Loucy (cell line): ENCODE measurements around the gene MSMO1.

Experiments used
- H2AFZ ChIP-seq: fragments of 200-600 bp; sonication (generic); 2 replicates; pipeline ENCODE4 v1.6.0; 2016; ENCODE audit warnings: antibody characterized with exemption, mild to moderate bottlenecking, low read length, moderate library complexity
- H3F3A ChIP-seq: fragments of 200-600 bp; 2 replicates; pipeline ENCODE4 v1.6.0; 2016; ENCODE audit warnings: antibody characterized with exemption, low read depth, mild to moderate bottlenecking
- H3K27me3 ChIP-seq: fragments of 200-600 bp; sonication (generic); 2 replicates; pipeline ENCODE4 v1.6.1; 2014; ENCODE audit warnings: low read length, mild to moderate bottlenecking; ENCODE audit not compliant: insufficient read depth, poor library complexity, severe bottlenecking
- H3K36me3 ChIP-seq: fragments of 200-600 bp; sonication (generic); 2 replicates; pipeline ENCODE4 v1.6.1; 2016; ENCODE audit warnings: low read length; ENCODE audit not compliant: insufficient read depth
- H3K4me1 ChIP-seq: fragments of 200-600 bp; sonication (generic); 2 replicates; pipeline ENCODE4 v1.5.1; 2014; ENCODE audit warnings: low read length, mild to moderate bottlenecking; ENCODE audit not compliant: insufficient read depth, poor library complexity, severe bottlenecking
- H3K4me2 ChIP-seq: fragments of 200-600 bp; sonication (generic); 2 replicates; pipeline ENCODE4 v1.6.0; 2014; ENCODE audit warnings: antibody characterized with exemption, low read length, low read depth, mild to moderate bottlenecking; ENCODE audit not compliant: poor library complexity, severe bottlenecking
- H3K4me3 ChIP-seq: fragments of 200-600 bp; sonication (generic); 2 replicates; pipeline ENCODE4 v1.5.1; 2014; ENCODE audit warnings: low read length, mild to moderate bottlenecking, mixed read lengths; ENCODE audit not compliant: poor library complexity, severe bottlenecking
- H3K79me2 ChIP-seq: fragments of 200-600 bp; sonication (generic); 2 replicates; pipeline ENCODE4 v1.6.1; 2014; ENCODE audit warnings: low read length; ENCODE audit not compliant: insufficient read depth
- H3K9ac ChIP-seq: fragments of 200-600 bp; sonication (generic); 2 replicates; pipeline ENCODE4 v1.6.0; 2014; ENCODE audit warnings: mild to moderate bottlenecking, low read depth, low read length, moderate library complexity; ENCODE audit not compliant: poor library complexity, severe bottlenecking
- H3K9me2 ChIP-seq: fragments of 200-600 bp; sonication (generic); replicated peaks from 2 replicates; pipeline ENCODE4 v1.6.1; 2016; ENCODE audit warnings: low read depth, low read length, mixed read lengths
- H3K9me3 ChIP-seq: fragments of 200-600 bp; sonication (generic); 2 replicates; pipeline ENCODE4 v1.6.1; 2014; ENCODE audit warnings: mild to moderate bottlenecking, antibody characterized with exemption, low read length, low read depth; ENCODE audit not compliant: insufficient read depth
- H4K20me1 ChIP-seq: fragments of 200-600 bp; sonication (generic); 2 replicates; pipeline ENCODE4 v1.6.0; 2014; ENCODE audit warnings: antibody characterized with exemption, low read length, mild to moderate bottlenecking; ENCODE audit not compliant: insufficient read depth, poor library complexity, severe bottlenecking
- EZH2phosphoT487 ChIP-seq: fragments of 200-600 bp; IDR thresholded peaks from 2 replicates; pipeline ENCODE4 v1.6.1; 2018; ENCODE audit warnings: antibody characterized with exemption, mild to moderate bottlenecking, moderate library complexity, borderline replicate concordance
- TF ChIP-seq, protein P1 (sequence below): fragments of 200-600 bp; sonication (generic); conservative IDR thresholded peaks from 2 replicates; pipeline ENCODE4 v1.5.1; 2014; ENCODE audit warnings: mild to moderate bottlenecking, antibody characterized with exemption, low read length

The MSMO1 gene

GRCh38 chr4:165297626-165298025 lies 29.8 kb upstream of the MSMO1 start:
- no peaks in the 10 kb centered on the region for H3K79me2 ChIP-seq
- no peaks in the 10 kb centered on the region for H3K27me3 ChIP-seq
- peaks cover 10% of the 10 kb centered on the region for H3K4me1 ChIP-seq
- H3K36me3 ChIP-seq: peaks cover 46% of the 10 kb centered on the region
- H3K4me2 ChIP-seq: no peak overlapping the region
- H3K9me2 ChIP-seq: no peaks in the 10 kb centered on the region
- H3K9me3 ChIP-seq: no peaks in the 10 kb centered on the region
- no peak overlapping the region for H3K9ac ChIP-seq
- H3F3A ChIP-seq: no peaks in the 10 kb centered on the region
- no peak overlapping the region for H2AFZ ChIP-seq
- no peaks in the 10 kb centered on the region for H4K20me1 ChIP-seq
- H3K4me3 ChIP-seq: no peak overlapping the region
- no peak for TF ChIP-seq EZH2phosphoT487
- TF ChIP-seq, protein P1, sequence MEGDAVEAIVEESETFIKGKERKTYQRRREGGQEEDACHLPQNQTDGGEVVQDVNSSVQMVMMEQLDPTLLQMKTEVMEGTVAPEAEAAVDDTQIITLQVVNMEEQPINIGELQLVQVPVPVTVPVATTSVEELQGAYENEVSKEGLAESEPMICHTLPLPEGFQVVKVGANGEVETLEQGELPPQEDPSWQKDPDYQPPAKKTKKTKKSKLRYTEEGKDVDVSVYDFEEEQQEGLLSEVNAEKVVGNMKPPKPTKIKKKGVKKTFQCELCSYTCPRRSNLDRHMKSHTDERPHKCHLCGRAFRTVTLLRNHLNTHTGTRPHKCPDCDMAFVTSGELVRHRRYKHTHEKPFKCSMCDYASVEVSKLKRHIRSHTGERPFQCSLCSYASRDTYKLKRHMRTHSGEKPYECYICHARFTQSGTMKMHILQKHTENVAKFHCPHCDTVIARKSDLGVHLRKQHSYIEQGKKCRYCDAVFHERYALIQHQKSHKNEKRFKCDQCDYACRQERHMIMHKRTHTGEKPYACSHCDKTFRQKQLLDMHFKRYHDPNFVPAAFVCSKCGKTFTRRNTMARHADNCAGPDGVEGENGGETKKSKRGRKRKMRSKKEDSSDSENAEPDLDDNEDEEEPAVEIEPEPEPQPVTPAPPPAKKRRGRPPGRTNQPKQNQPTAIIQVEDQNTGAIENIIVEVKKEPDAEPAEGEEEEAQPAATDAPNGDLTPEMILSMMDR: no peak

- H3K36me3 ChIP-seq: peaks cover 48% of the 10 kb centered on the region
- TF ChIP-seq, protein P1: no peak
- TF ChIP-seq EZH2phosphoT487: no peak
- no peaks in the 10 kb centered on the region for H3K9me3 ChIP-seq
- H3K4me2 ChIP-seq: no peak overlapping the region
- peaks cover 10% of the 10 kb centered on the region for H3K4me1 ChIP-seq
- H4K20me1 ChIP-seq: no peaks in the 10 kb centered on the region
- H3K79me2 ChIP-seq: no peaks in the 10 kb centered on the region; the same call in 1 of the 2 replicates
- H3K9me2 ChIP-seq: no peaks in the 10 kb centered on the region
- no peak overlapping the region for H3K9ac ChIP-seq
- H3K27me3 ChIP-seq: no peaks in the 10 kb centered on the region
- H3K4me3 ChIP-seq: no peak overlapping the region
- no peak overlapping the region for H2AFZ ChIP-seq
- H3F3A ChIP-seq: no peaks in the 10 kb centered on the region
Observed at GRCh38 chr4:165299399-165300060, 27.9 kb upstream of the MSMO1 start.

DNA sequence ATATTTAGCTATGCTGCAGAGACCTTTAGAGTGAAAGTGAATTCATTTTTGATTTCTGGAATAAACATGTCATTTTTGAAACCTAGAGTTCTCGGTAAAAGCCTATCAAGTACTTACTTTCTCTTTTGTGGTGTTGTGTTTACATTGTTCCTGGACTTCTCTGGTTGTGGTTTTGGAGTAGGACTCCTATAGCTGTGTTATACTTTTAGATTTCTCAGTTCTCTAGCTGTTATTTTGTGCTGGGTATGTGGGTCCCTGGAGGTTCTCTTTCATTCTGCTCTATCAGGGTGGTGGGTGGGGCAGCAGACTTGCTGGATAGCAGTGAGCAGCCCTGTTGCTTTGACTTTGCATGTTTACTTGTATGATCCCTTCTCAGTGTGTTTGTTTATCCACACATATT lies 25.6 kb upstream of the MSMO1 start:
- H3K9me3 ChIP-seq: no peaks in the 10 kb centered on the region
- H3K4me2 ChIP-seq: peak overlapping the region; percentile 30
- peaks cover 5% of the 10 kb centered on the region for H3K4me1 ChIP-seq
- no peaks in the 10 kb centered on the region for H3F3A ChIP-seq
- no peaks in the 10 kb centered on the region for H3K27me3 ChIP-seq
- H3K4me3 ChIP-seq: no peak overlapping the region
- TF ChIP-seq, protein P1: no peak
- TF ChIP-seq EZH2phosphoT487: no peak
- H3K79me2 ChIP-seq: no peaks in the 10 kb centered on the region; the same call in 1 of the 2 replicates
- no peak overlapping the region for H2AFZ ChIP-seq
- no peak overlapping the region for H3K9ac ChIP-seq
- peaks cover 36% of the 10 kb centered on the region; the same call in 1 of the 2 replicates for H3K36me3 ChIP-seq
- H4K20me1 ChIP-seq: no peaks in the 10 kb centered on the region
- no peaks in the 10 kb centered on the region for H3K9me2 ChIP-seq
